Neuron (in vitro differentiated cells): Measurements from ENCODE around the gene ERCC6L2.

Experiments
- H2AFZ ChIP-seq: one replicate; pipeline ENCODE4 v1.6.1; 2013; ENCODE audit warnings: low read depth, mild to moderate bottlenecking, inconsistent platforms, low read length, moderate library complexity
- H3K27me3 ChIP-seq: one replicate; pipeline ENCODE4 v1.6.1; 2013; ENCODE audit warnings: low read length; ENCODE audit not compliant: insufficient read depth
- H3K36me3 ChIP-seq: one replicate; pipeline ENCODE4 v1.6.1; 2013; ENCODE audit warnings: low read length; ENCODE audit not compliant: insufficient read depth
- H3K4me1 ChIP-seq: one replicate; pipeline ENCODE4 v1.6.1; 2013; ENCODE audit warnings: low read length; ENCODE audit not compliant: insufficient read depth
- H3K4me3 ChIP-seq: 2 replicates; pipeline ENCODE4 v1.5.1; 2013; ENCODE audit warnings: mild to moderate bottlenecking, low read length, moderate library complexity
- H3K9me3 ChIP-seq: one replicate; pipeline ENCODE4 v1.6.1; 2013; ENCODE audit warnings: low read length

ERCC6L2 gene

DNA sequence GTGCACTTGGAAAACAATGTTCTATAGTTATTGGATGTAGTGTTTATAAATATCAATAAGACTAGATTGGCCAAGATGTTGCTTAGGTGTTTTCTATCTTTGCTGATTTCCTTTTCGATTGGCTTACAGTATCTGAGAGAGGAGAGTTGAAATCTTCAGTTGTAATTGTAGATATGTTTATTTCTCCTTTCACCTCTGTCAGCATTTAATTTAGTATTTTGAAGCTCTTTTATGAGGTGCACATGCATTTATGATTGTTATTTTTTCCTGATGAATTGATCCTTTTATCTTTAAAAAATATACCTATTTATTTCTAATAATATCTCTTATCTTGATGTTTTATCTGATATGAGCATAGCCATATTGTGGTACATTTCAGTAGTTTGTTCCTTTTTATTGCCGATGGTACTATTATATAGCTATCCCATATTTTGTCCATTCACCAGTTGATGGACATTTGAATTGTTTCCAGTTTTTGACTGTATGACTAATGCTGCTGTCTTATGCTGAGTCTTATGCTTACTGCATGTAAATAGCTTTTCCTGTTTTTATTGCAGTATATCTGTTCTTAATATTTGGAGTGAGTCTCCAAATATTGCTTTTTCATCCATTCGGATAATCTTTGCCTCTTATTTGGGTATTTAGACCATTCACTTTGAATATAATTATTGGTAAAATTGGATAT, 34.7 kb downstream of the ERCC6L2 start:
- Histone ChIP-seq H3K4me3 (no peak overlapping the region), H3K27me3 (no peaks in the 10 kb centered on the region), H3K9me3 (no peaks in the 10 kb centered on the region), H3K36me3 (peaks cover 34% of the 10 kb centered on the region), H3K4me1 (no peaks in the 10 kb centered on the region), H2AFZ (no peak overlapping the region)

DNA sequence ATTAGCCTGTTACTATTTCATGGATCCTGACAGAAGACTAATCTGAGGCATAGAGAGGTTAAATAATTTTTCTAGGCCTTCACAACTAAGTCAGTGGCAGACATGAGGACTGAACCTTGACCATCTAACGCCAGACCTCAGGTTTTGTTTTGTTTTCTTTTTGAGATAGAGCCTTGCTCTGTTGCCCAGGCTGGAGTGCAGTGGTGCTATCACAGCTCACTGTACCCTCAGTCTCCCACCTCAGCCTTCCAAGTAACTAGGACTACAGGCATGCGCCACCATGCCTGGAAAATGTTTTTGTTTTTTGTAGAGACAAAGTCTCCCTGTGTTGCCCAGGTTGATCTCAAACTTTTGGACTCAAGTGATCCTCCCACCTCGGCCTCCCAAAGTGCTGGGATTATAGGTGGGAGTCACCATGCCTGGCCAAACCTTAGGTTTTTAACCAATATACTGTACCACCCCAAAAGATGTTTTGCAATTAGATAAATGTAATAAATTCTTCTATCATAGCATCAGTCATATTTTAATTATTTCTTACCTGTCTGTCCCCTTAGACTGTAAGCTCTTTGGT, 35.4 kb downstream of the ERCC6L2 start:
- Histone ChIP-seq H2AFZ (no peak overlapping the region), H3K4me1 (no peaks in the 10 kb centered on the region), H3K27me3 (no peaks in the 10 kb centered on the region), H3K36me3 (peaks cover 35% of the 10 kb centered on the region), H3K4me3 (no peak overlapping the region), H3K9me3 (no peaks in the 10 kb centered on the region)

DNA sequence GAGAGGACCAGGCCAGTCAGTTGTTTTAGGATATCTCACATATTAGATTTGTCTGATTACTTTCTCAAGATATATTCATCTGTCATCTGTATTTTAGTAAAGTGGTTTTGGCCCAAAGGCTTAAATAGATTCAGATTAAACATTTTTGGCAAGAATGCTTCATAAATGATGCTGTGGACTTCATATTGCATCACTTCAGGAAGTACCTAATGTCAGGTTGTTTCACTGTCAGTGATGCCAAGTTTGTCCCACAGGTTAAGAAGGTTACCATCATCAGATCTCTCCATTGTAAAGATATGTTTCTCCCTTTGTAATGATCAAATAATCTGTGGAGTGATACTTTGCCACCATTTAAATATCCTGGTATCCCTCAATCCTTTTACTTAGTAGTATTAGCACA, 37.3 kb downstream of the ERCC6L2 start:
- Histone ChIP-seq H3K9me3 (no peaks in the 10 kb centered on the region), H2AFZ (no peak overlapping the region), H3K4me3 (no peak overlapping the region), H3K27me3 (no peaks in the 10 kb centered on the region), H3K4me1 (no peaks in the 10 kb centered on the region), H3K36me3 (peaks cover 46% of the 10 kb centered on the region)

DNA sequence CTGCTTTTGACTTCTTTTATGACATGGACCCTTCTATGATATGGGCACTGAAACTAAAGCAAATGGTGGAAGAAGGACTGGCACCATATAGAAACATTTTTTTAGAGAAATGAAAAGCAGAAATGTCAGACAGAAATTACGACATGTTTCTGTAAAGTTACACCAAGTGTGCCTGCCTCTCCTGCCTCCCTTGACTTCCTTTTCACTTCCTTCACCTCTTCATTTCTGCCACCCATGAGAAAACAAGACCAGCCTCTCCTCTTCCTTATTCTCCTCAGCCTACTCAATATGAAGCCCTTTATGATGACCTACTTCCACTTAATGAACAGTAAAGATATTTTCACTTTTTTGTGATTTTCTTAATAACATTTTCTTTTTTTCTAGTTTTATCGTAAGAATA, 44.5 kb downstream of the ERCC6L2 start:
- Histone ChIP-seq H3K36me3 (peaks cover 76% of the 10 kb centered on the region), H3K4me1 (no peaks in the 10 kb centered on the region), H3K27me3 (no peaks in the 10 kb centered on the region), H3K9me3 (peaks cover 7% of the 10 kb centered on the region), H2AFZ (no peak overlapping the region), H3K4me3 (no peak overlapping the region)

DNA sequence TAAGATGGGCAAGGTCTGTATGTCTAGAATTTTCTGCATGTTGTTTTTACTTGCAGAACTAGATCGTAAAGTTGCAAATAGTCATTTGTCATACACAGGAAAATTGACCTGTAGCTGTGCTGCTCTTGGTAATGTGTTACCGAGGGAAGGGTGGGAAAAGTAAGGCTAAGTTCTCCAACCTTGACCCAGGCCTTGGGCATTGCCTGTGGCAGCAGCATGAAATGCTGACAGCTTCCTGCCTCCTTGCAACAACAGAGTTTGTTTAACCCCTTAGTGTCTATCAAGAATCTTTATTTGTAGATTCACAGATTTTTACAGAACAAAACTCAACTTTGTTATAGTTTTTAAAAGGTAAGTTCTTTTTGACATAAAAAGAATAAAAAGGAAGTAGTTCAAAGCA, 48.3 kb downstream of the ERCC6L2 start:
- H3K4me3 ChIP-seq, result no peak overlapping the region
- no peaks in the 10 kb centered on the region for H3K4me1 ChIP-seq
- H3K9me3 ChIP-seq, result peaks cover 10% of the 10 kb centered on the region
- no peak overlapping the region for H2AFZ ChIP-seq
- no peaks in the 10 kb centered on the region for H3K27me3 ChIP-seq
- peaks cover 75% of the 10 kb centered on the region for H3K36me3 ChIP-seq

DNA sequence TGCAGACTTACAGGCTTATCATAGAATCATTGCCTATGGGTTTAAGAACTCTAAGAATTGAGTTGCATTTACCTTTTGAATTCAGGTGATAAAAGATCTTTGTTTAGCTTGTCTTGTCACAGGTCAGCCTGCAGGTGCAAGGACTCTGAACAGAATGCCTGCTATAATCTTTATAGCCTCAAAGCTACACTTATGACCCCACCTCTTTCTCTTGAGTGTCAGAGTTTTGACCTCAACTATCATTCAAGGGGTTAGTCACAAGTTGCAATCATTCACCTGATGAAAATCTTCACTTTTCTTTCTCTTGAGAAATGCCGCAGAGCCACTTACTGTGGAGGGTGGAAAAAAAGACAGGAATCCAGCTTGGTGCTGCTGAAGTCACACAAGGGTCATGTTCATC, 49.5 kb downstream of the ERCC6L2 start:
- Histone ChIP-seq H3K4me3 (no peak overlapping the region), H3K9me3 (peaks cover 10% of the 10 kb centered on the region), H2AFZ (no peak overlapping the region), H3K27me3 (no peaks in the 10 kb centered on the region), H3K36me3 (peaks cover 79% of the 10 kb centered on the region), H3K4me1 (no peaks in the 10 kb centered on the region)

DNA sequence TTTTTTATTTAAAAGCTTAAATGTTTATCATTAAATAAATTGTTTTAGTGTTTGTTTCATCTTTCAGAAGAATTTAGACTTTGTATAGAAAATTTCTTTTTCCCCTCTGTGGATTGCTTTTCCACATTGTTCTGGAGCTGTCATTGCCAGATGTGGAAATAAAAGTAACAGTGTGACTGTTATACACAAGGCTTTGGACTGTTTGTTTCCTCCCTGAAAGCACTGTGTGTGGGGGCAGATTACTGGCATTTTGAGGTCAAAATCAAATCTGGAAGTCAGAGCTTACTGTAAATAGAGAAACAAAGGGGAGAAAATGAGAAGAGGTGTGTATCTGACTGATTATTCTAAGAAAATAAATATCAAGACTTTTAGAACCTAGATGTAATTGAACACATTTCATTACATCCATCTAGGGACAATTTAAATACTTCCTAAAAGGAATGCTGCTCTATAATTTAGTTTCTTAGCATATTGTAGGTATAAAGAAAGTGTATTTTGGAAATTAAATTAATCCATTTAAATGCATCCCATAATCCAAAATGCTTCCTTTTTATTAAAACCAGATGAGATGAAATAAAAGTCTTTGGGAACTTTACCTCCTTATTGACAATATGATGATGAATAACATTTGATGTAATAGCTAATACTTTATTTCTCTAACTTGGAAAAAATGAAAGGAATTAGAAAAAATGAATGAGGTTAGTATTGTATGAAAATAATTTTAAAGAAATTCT, 51.9 kb downstream of the ERCC6L2 start:
- Histone ChIP-seq H3K4me3 (no peak overlapping the region), H3K9me3 (peaks cover 3% of the 10 kb centered on the region), H3K4me1 (no peaks in the 10 kb centered on the region), H3K27me3 (no peaks in the 10 kb centered on the region), H3K36me3 (peaks cover 77% of the 10 kb centered on the region), H2AFZ (no peak overlapping the region)

DNA sequence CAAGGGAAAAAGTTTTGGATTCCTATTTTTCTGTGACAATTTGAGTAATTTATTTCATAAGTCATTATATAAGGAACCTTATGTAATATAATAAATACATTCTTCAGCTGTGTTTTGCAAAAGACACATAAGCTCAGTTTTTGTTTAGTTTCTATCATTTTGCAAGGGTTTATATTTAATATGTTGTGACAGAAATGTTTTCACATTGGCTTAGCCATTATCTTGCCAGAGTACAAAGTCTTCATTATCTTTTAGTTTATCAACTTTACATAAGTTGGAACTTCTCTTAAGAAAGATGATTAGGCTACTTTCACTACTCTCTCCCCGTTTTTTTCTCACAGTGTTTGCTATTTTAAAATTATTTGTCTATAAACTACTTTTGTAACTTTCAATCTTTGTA, 54.8 kb downstream of the ERCC6L2 start:
- Histone ChIP-seq H3K4me3 (no peak overlapping the region), H3K9me3 (peaks cover 8% of the 10 kb centered on the region), H3K36me3 (peaks cover 79% of the 10 kb centered on the region), H3K27me3 (no peaks in the 10 kb centered on the region), H2AFZ (no peak overlapping the region), H3K4me1 (no peaks in the 10 kb centered on the region)

DNA sequence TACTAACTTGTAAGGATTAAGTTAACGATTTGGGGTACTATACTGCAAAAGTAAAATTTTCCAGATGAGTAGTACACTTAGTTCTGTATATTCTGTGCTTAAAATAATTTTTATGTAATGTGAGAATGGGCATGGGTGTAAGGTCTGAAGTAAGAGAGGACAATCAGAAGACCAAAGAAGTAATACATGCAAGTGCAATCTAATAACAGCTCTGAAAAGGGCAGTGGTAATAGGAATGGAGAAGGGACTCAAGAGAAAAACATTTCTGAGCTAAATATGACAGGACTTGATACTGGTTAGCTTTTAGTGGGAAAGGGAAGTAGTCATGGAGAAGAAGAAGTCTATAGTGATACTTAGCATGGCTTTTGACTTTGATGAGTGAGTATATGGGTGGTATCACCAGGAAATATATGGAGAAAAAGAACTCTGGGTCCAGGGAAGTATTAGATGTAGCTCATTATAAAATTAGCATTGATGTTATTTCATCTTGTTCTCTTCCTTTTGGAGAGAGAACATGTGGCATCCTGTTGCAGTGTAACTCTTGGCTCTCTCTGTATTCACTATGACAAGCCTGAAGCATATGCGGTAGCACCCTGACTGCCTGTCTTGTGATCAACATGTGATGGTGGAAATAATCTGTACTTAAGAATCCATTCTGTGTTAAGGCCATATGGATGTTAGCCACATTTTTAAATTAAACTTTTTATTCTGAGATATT, 60.5 kb downstream of the ERCC6L2 start:
- H3K27me3 ChIP-seq, result no peaks in the 10 kb centered on the region
- peaks cover 54% of the 10 kb centered on the region for H3K36me3 ChIP-seq
- H3K4me1 ChIP-seq, result no peaks in the 10 kb centered on the region
- H3K4me3 ChIP-seq, result no peak overlapping the region
- H3K9me3 ChIP-seq, result peaks cover 19% of the 10 kb centered on the region
- H2AFZ ChIP-seq, result no peak overlapping the region

DNA sequence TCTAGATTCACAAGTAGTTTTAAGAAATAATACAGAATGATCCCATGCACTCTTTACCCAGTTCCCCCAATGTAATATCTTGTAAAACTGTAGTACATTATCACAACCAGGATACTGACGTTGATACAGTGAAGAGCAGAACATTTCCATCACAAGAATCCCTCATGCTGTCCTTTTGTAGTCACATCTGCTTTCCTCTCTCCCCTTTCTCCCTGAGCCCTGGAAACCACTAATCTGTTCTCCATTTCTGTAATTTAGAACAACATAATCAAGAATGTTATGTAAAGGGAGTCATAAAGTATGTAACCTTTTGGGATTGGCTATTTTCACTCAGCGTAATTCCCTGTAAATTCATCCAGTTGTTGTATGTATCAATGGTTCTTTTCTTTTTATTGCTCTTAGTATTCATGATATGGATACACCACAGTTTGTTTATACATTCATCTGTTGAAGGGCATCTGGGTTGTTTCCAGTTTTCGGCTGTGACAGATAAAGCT, 61.1 kb downstream of the ERCC6L2 start:
- Histone ChIP-seq H3K4me1 (no peaks in the 10 kb centered on the region), H3K36me3 (peaks cover 56% of the 10 kb centered on the region), H3K27me3 (no peaks in the 10 kb centered on the region), H3K9me3 (peaks cover 19% of the 10 kb centered on the region), H2AFZ (no peak overlapping the region), H3K4me3 (no peak overlapping the region)

DNA sequence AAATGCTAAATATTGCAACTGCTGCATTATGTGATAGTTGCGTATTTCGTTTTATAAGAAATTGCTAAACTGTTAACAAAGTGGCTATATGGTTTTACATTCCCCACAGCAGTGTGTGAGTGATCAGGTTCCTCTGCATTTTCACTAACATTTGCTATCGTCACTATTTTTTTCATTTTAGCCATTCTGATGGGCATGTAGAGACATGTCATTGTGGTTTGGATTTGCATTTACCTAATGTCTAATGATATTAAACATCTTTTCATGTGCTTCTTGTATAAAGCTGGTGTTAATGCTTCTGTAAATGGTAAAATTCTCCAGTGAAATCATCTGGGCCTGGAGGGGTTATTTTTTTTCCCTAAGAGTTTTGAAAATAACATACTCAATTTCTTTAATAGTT, 61.6 kb downstream of the ERCC6L2 start:
- Histone ChIP-seq H3K27me3 (no peaks in the 10 kb centered on the region), H2AFZ (no peak overlapping the region), H3K9me3 (peaks cover 21% of the 10 kb centered on the region), H3K4me3 (no peak overlapping the region), H3K36me3 (peaks cover 57% of the 10 kb centered on the region), H3K4me1 (no peaks in the 10 kb centered on the region)

DNA sequence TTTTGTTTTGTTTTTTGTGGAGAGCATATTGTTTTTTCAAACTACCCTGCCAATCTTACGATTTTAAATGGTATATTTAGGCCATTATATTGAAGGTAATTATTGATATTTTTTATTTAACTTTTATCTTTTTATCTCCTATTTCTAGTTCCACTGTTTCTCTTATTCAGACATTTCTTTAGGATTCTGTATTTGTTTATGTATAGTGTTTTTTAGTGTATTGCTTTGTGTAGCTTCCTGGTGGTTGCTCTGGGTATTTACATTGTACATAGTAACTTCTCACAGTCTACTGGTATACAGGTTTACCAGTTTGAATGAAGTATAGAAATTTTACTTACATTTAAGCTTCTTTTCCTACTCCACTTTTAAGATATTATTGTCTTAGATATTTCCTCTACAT, 63.2 kb downstream of the ERCC6L2 start:
- Histone ChIP-seq H3K9me3 (peaks cover 19% of the 10 kb centered on the region), H3K27me3 (no peaks in the 10 kb centered on the region), H3K4me1 (no peaks in the 10 kb centered on the region), H3K36me3 (peaks cover 56% of the 10 kb centered on the region), H2AFZ (no peak overlapping the region), H3K4me3 (no peak overlapping the region)

DNA sequence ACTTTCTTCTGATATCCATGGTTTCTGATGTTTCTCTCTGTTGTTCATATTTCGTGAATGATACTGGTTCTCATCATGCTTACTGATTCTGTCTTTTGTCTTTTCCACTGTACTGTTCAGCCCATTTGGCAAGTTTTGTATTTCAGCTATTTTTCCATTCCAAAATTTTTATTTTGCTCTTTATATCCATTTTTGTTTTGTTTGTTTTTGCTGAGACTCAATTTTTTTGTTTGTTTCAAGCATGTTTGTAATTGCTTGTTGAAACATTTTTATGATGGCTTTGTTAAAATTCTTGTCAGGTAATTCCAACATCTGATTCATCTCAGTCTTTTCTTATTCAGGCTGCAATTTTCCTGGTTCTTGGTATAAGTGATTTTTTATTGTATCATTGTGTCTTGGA, 64.0 kb downstream of the ERCC6L2 start:
- no peak overlapping the region for H2AFZ ChIP-seq
- H3K4me1 ChIP-seq, result no peaks in the 10 kb centered on the region
- H3K36me3 ChIP-seq, result peaks cover 58% of the 10 kb centered on the region
- peaks cover 21% of the 10 kb centered on the region for H3K9me3 ChIP-seq
- no peaks in the 10 kb centered on the region for H3K27me3 ChIP-seq
- H3K4me3 ChIP-seq, result no peak overlapping the region
